Ramos (cell line): Measurements from ENCODE around the gene ATRNL1.
"Not testable (repeated sequence)": the region's sequence is repeated elsewhere in the genome, so short reads cannot be mapped to it uniquely, and the experiment has no call there.

ENCODE experiments used
- in situ Hi-C: fragments of 300-500 bp; cut with MboI; formaldehyde crosslinking; loops from one replicate; pipeline ENCODE4 v1.14.3; 2022; ENCODE audit warnings: low sequenced_read_pairs; ENCODE audit not compliant: unreplicated experiment

Gene ATRNL1

DNA sequence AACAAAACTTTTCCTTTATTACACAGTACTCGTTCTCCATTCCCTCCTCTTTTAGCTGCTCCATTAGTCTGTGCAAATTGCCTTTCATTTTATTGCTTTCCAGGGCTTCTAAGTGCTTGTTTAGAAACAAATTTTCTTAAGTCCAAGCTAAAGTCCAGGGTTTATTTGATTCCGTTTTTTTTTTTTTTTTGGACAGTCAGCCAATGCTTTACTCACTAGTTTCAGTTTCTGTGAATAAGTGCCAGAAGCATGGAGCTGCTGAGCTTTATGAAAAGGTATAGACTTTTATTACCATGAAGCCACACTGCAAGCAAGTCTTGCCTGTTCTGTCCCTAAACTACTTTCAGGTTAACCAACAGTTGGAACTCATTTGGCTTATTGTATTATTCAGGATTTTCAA, 724.8 kb downstream of the ATRNL1 start:
- in situ Hi-C loops, result no loop called here

DNA sequence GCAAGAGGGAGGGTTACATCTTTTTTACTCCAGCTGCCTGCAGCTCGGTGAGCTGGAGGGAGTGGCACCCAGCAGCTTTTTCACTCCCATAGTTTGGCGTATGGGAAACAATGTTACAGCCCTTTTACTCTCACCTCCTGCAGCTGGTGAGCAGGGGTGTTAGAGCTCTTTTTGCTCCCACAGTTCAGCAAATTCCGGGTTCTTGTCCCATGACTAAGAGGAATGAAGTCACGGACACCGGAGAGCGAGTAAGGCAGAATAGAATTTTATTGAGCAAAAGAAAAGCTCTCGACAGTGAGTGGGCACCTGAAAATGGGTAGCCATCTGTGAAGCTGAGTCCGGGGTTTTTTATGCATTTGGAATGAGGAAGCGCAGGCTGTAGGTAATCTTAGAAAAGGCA, 733.2 kb downstream of the ATRNL1 start:
- in situ Hi-C loops, result no loop called here

DNA sequence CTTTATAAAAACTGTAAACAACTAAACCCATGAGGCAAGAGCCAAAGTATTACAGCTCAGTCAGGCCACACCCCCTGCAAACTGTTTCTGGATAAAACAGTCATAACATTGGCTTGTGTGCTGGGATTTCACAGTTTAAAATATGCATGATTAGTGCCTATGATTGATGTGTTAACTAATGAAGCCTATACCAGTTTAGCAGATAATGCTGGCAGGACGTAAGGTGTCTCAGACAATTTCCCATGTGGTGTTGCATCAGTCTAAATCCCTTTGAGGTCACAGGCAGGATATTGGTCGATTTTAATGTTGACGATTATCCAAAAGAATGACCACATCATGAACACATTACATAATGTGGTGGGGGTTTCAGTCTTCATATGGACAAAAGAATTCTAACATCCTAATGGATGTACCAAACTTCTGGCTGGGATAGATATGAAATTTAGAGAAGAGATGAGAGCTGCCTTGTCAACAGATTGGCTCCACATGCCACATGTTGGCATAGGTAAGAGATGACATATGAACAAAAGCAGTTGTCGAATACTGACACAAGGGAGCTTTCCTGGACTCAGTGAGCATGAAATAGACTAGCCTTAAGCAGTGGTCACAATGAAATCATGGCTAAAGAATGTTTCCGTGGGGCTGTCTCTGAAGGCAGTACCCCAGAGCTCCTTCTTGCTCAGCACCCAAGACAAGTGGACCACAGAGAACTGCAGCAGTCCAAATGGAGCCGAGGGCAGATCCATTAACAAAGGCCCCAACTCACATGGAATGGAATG, 734.3 kb downstream of the ATRNL1 start:
- in situ Hi-C loops, result no loop called here

DNA sequence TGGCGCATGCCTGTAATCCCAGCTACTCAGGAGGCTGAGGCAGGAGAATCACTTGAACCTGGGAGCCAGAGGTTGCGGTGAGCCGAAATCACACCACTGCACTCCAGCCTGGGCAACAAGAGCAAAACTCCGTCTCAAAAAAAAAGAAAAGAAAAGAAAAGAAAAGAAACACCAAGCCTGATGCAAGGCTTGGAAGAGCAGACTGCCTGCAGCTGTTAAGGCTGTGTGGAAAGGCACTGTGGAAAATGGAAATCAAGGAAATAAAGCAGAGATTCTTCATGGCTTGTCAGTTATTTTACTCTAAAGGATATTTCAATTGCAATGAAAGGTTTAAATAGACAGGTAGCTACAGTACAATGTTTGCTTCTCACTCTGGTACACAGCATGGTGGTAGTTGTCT, 735.0 kb downstream of the ATRNL1 start:
- in situ Hi-C loops, result not testable (repeated sequence)

DNA sequence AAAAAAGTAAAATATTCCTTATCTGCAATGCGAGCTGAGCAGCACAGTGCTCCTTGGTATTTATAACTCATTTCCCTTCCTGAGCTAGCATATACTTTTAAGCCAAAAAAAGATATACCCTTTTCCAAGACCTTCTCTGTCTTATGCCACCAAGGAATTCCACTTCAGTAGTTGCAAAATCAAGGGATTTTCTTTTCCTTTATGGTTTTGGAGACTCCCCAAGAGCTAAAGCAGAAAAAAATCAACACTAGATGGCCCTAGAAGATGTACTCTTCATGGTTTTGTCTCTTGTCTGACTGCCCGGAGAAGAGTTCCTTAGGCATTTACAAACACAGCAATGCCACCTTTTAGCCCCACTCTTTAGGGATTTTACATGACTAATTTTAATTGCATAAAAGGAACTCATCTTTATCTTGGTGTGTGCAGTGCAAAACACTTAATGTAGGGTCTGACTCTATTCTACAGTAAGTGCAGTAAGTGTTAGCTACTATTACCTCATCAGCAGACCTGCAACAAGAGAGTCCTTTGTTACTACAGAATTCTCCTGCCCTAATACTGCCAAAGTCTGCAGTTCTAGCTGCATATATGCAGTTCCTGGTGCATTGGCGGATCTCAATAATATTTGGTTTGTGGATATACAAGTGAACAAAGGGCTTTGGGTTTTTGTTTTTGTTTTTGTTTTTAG, 736.5 kb downstream of the ATRNL1 start:
- in situ Hi-C loops, result no loop called here

DNA sequence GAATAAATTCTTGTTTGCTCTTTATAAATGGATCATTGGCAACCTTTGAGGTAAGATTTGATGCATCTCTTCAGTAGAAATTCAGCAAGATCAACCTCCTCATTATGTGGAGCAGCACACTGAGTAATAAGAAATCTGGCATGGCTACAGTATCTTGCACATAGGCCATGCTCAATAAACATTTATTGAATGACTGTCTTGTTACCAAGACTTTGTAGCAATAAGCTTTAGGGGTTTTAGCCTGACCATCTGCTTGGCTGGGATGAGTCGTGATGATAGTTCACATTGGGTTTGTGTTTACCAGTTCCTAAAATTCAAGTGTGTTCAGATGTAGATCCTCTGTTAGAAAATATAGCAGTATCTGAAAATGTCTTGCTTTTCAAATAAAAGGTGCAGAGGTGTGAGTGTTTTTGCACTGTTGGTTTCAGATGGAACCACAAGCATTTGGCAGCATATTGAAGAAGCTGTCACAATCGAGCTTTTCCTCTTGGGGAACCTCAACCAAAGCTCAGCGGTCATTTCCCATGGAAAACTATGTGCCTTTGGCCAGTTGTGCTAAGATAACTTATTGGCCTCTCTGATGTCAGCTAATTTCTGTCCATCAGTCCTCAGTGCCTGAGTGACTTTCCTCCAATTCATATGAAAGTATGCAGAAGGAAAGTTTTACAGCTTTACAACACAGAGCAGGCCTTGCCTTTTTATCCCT, 737.3 kb downstream of the ATRNL1 start:
- in situ Hi-C loops, result no loop called here

DNA sequence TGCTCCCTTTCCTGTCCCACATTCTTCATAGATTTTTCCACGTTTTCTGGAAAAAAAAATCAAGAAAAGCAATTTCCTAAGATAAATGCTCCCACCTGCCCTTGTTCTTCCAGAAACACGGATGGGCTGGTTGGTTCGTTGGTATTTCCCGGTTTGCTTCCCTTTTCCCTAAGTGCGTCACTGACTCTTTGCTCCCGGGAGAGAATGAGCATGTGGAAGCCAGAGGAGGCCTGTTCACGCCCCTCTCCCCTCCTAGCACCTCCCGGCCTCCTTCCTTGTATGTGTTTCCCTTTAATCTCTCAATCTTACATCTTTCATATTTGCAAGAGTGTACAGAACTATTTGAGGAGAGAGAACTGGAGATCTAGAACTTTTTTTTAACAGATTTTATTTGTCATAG, 737.9 kb downstream of the ATRNL1 start:
- in situ Hi-C loops, result no loop called here

DNA sequence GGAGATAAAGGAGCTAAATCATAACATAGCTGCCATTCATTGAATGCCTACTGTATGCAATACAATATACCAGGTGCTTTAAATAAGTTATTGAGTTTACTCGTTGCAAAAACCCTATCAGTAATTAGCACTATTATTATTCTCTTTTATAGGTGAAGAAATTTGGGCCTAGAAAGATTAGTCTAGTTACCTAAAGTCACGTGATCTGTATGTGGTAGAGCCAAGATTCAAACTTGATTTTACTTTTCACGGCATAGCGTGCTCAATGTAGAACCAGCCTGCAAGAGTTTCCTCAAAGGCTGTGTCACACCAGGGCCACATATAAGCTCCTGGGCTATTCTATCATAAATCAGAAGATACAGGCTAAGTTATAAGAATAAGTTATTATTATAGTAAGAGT, 740.0 kb downstream of the ATRNL1 start:
- in situ Hi-C loops, result no loop called here

DNA sequence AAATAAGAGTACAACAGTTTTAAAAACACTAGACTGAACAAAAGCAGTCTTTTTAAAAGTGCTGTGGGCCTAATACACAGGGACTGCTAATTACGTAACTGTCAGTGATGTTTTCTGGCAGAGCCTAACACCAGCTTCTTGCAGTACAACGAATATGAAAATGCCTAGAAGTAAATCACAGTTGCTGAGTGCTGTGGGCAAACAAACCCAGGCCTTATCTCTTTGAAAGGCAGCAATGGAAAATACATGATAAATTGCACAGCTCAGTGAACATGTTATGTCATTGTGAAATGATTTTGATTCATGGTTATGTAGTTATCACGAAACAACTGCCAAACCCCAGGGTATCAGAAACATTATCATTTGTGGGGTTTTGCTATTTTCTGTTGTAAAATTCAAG, 751.4 kb downstream of the ATRNL1 start:
- in situ Hi-C loops, result no loop called here

DNA sequence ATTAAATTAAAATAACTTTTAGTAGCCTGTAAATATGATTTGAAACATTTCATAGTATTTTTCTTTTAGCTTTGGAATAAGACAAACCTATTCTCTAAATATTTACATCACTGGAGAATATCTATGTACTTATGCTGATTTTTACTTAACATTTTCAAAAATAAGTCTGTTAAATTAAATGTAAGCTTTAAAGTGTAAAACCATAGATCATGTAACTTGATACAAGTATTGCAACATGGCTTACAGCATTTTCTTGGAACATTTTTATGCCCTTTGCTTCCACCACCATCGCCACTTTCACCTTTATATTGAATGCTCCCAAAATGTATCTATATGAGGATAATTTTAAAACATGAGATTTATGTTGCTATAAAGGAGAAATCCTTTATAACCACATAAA, 752.8 kb downstream of the ATRNL1 start:
- in situ Hi-C loops, result no loop called here

DNA sequence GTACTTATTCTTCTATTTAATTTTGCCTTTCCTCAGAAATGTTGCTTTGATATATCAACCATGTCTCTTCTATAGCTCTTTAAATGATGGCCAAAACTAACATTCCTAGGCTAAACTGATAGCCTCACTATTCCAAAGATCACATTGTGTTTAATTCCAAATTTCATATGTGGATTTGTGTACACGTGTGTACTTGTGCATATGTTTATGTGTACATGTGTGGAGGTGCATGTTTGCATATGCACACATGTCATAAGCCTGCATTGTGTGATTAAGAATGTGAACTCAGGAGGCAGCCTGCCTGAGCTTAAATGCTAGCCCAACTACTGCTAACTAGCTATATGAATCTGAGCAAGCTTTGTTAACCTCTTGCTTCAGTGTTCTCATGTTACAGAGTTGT, 753.4 kb downstream of the ATRNL1 start:
- in situ Hi-C loops, result no loop called here

DNA sequence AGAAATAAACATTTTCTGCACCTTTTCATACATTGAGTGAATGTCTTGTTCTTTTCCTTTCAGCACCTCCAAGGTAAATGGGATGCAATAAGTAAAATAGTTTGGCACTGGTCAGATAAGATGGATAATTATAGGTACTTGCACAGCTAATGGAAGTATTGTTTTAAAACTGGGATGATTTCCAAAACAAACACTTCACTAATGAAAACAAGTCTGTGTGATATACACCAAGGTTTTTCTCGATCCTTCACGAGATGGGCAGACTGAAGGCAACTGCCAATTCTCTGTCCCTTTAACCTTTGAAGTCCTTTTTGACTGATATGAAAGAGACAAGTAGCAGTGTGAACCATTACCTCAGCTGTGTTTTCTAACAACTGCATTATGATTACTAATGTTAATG, 756.0 kb downstream of the ATRNL1 start:
- in situ Hi-C loops, result no loop called here

DNA sequence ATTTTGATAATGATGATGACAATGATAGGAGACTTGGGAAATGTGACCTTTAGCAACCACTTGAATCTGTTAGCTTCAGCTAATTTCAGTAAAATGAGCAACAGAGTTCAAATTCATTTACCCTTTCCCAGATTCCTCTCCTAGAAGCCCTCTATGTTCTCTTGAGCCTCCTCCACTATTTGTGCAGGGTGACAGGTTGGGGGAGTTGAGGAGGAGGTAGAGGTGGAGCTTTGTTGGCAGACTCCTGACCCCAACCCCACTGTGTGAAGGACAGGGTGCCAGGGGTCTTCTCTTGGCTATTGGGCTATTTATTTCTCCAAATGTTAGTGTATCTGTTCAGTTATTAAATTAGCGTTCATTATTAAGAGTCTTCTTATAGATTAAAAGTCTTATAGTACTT, 757.5 kb downstream of the ATRNL1 start:
- in situ Hi-C loops, result no loop called here

DNA sequence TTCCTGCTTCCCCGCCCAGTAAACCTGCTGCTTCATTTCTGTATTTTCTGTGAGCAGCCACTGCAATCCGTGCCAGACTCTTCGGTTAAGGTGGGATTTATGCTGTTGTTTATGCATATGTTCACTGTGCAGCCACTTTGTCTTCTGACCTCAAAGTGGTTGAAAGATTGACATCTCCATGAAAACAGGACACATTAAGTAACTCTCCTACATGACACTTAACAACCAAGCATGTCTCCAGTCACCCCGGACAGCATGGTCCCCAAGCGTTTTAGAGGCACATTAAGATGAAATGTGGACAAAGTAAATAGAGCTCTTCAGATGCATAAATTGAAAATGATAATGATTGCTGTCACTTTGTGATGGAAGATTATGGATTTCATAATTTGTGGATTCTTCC, 758.5 kb downstream of the ATRNL1 start:
- in situ Hi-C loops, result no loop called here

DNA sequence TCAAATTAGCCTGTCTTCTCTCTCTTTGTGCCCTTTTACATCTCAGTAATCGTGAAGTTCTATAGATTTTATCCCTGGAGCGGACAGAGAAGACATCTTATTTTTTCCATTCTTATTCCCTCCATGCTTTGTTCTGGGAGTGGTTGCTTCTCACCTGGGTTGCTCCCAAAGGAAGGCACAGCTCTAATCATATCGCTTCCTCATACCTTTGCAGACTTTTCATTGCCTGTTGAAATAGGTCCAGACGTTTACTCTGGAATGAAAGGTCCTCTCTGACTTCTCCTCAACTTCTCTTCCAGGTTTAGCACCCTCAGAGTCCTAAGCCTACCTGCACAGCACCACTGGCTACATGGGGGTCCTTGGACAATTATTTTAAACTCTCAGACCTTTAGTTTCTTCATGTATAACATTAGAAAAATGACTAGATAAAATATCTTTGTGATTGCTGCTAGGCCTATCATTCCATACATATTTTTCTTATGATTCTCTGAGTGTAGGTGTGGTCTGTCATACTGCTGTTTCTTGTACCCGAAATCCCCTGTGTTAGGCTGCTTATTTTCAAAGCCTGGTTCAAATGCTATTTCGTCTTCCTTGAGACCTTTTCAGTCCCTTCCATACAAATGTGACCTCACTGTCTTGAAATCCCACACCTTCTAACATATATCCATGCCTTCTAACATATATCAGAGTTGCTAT, 761.7 kb downstream of the ATRNL1 start:
- in situ Hi-C loops, result no loop called here

DNA sequence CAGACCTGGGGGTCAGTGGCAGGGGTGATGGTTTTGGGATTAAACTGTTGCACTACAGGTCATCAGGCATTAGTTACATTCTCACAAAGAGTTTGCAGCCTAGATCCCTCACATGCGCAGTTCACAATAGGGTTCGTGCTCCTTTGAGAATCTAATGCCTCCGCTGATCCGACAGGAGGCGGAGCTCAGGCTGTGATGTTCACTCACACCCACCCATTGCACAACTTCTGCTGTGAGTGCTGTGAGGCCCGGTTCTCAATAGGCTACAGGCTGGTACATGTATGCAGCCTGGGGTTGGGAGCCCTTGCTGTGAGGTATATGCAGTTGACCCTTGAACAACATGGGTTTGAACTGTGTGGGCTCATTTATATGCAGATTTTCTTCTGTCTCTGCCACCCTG, 763.4 kb downstream of the ATRNL1 start:
- in situ Hi-C loops, result no loop called here

DNA sequence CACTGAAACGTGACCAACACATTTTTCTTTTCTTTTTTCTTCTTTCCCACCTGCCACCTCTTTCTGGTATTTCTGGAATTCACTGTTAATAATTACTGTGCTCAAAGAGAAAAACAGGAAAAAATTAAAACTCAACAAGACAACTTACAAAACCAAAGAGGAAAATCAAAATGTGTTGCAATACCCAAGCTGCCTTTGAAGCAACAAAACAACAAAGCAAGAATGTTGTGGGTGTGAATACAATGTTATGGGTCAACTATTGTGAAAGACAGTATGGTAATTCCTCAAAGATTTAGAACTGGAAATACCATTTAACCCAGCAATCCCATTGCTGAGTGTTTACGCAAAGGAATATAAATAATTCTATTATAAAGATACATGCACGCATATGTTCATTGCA, 764.7 kb downstream of the ATRNL1 start:
- in situ Hi-C loops, result no loop called here

DNA sequence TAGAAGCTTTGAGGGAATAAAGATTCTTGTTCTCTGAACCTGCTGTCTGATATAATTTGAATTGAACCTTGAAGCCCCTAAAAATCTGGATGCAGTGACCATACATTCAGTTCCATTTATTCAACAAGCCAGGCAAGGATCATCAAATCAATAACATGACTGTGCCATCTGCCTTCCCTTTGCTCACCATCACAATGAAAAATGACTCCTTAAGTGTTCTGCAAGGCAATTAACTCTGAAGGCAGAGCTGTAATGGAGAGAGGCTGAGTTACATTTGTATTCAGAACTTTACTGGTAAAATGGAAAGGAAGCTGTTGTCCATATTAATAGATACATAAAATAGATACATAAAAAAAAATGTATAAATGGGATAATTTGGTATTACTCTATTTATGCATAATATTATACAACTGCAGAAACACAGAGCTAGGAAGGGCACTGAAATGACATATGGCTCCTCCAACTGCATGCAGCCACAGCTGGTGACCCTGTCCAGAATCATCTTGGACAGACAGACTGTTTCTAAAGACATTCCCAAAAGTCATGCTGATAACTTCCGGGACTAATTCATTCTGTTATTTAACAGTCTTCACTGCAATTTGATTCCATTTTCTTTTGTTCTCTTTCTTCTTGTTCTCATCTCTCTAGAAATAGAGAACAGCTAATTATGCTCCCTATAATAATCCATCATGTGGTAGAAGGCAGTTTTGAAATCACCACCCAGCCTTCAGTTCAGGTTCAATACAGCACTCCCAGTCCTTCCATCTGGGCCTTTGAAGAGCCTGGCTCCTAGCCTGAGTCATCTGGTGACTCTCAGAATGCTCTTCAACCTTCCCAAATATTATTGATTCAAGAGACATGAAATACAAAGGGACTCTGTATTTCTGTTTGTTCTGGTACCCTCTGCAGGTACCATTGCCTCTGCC, 767.3 kb downstream of the ATRNL1 start:
- in situ Hi-C loops, result no loop called here

DNA sequence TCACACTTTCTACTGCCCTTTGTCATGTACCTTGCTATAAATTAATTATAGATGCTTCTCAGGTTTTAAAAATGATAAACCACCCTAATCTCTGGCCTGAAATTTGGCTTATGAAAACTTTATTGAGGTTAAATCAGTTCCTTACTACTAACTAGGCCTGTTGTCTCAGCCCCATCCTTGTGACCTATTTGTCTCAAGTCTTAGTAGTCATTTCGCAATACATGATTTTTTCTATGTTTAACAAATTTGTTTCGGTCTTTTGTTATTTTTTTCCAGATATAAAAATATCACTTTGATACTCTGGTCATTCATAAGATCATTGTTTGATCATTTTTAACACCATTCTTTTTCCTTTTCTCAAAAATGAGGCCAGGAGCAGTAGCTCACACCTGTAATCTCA, 768.3 kb downstream of the ATRNL1 start:
- in situ Hi-C loops, result no loop called here

DNA sequence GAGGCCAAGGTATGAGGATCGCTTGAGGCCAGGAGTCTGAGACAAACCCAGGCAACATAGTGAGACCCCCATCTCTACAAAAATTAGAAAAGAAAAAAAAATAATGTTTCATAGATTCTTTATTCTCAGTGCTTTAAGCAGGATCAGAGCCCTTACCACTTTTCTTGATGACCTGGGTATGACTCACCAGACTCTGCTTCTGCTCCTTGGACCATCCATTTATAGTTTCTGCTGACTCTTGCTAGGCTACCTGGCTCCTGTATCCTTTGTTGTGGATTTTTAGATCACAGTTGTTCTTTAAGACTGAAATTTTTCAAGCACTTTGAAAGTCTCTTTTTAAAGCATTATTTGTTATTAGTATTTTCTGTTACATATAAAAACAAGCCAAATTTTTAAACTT, 768.7 kb downstream of the ATRNL1 start:
- in situ Hi-C loops, result no loop called here
